WTC11 (cell line): Measurements from ENCODE around the gene MTOR. TPM values are rescaled to one million over a fixed set of nuclear protein-coding genes. Genes with fewer than 3 reads are reported as not detected.

ENCODE experiments used
- ATAC-seq: fragments of 200-7000 bp; cut with Tn5 transposase; 2 replicates; pipeline ENCODE4 v1.10.0; 2021; ENCODE audit warnings: mild to moderate bottlenecking, moderate library complexity
- CTCF ChIA-PET: fragments of 300-600 bp; sonication (Branson Sonifier 250); formaldehyde crosslinking; loops from one replicate; lab custom pipeline; 2021; ENCODE audit warnings: antibody characterized with exemption; lab: Charles Lee
- POLR2A ChIA-PET: fragments of 350-600 bp; sonication (Branson Sonifier 250); formaldehyde crosslinking; loops from one replicate; lab custom pipeline; 2021; ENCODE audit warnings: antibody characterized with exemption; lab: Charles Lee
- DNase-seq: peaks from one replicate; pipeline ENCODE4 v3.0.0; 2021; ENCODE audit warnings: low spot score
- H3K27ac Mint-ChIP-seq: 2 replicates; pipeline ENCODE4 v1.8.0; 2021; ENCODE audit warnings: mixed read lengths
- H3K27me3 Mint-ChIP-seq: 2 replicates; pipeline ENCODE4 v1.8.0; 2021; ENCODE audit warnings: low read depth, mild to moderate bottlenecking, moderate library complexity, mixed read lengths
- H3K36me3 Mint-ChIP-seq: 2 replicates; pipeline ENCODE4 v1.8.0; 2021; ENCODE audit warnings: mixed read lengths
- H3K4me1 Mint-ChIP-seq: 2 replicates; pipeline ENCODE4 v1.8.0; 2022; ENCODE audit warnings: mixed read lengths
- H3K4me3 Mint-ChIP-seq: 2 replicates; pipeline ENCODE4 v1.8.0; 2021; ENCODE audit warnings: mild to moderate bottlenecking, moderate library complexity, mixed read lengths
- H3K9me3 Mint-ChIP-seq: 2 replicates; pipeline ENCODE4 v1.8.0; 2021; ENCODE audit warnings: mixed read lengths
- CREB1 ChIP-seq: sonication (generic); formaldehyde crosslinking; IDR thresholded peaks from 2 replicates; pipeline ENCODE4 v1.8.0; 2023; ENCODE audit warnings: mild to moderate bottlenecking, missing genetic modification reagents
- E2F5 ChIP-seq: sonication (generic); formaldehyde crosslinking; IDR thresholded peaks from 2 replicates; pipeline ENCODE4 v1.8.1; 2022; ENCODE audit warnings: mild to moderate bottlenecking, moderate library complexity, missing genetic modification reagents
- ERG ChIP-seq: fragments of 250-450 bp; sonication (Bioruptor Pico); IDR thresholded peaks from 2 replicates; pipeline ENCODE4 v1.8.0; 2021; ENCODE audit warnings: mild to moderate bottlenecking
- FOXP1 ChIP-seq: sonication (generic); formaldehyde crosslinking; IDR thresholded peaks from 2 replicates; pipeline ENCODE4 v1.8.0; 2022; ENCODE audit warnings: missing genetic modification reagents, mild to moderate bottlenecking, moderate library complexity, borderline replicate concordance
- FOXP4 ChIP-seq: sonication (generic); formaldehyde crosslinking; IDR thresholded peaks from 2 replicates; pipeline ENCODE4 v1.8.0; 2022; ENCODE audit warnings: mild to moderate bottlenecking, missing genetic modification reagents
- GABPB1 ChIP-seq: sonication (generic); formaldehyde crosslinking; IDR thresholded peaks from 2 replicates; pipeline ENCODE4 v1.8.1; 2023; ENCODE audit warnings: mild to moderate bottlenecking, missing genetic modification reagents
- IRF1 ChIP-seq: sonication (generic); formaldehyde crosslinking; IDR thresholded peaks from 2 replicates; pipeline ENCODE4 v1.8.0; 2023; ENCODE audit warnings: missing genetic modification reagents
- IRF2 ChIP-seq: sonication (generic); formaldehyde crosslinking; IDR thresholded peaks from 2 replicates; pipeline ENCODE4 v1.8.0; 2022; ENCODE audit warnings: low read depth, missing genetic modification reagents, borderline replicate concordance
- MLX ChIP-seq: sonication (generic); formaldehyde crosslinking; IDR thresholded peaks from 2 replicates; pipeline ENCODE4 v1.8.1; 2023; ENCODE audit warnings: mild to moderate bottlenecking, missing genetic modification reagents, moderate library complexity
- NFATC4 ChIP-seq: fragments of 250-450 bp; sonication (Bioruptor Pico); IDR thresholded peaks from 2 replicates; pipeline ENCODE4 v1.9.0; 2021; ENCODE audit warnings: mild to moderate bottlenecking
- PREB ChIP-seq: sonication (generic); formaldehyde crosslinking; IDR thresholded peaks from 2 replicates; pipeline ENCODE4 v1.8.1; 2022; ENCODE audit warnings: mild to moderate bottlenecking, missing genetic modification reagents, moderate library complexity, borderline replicate concordance
- SMAD3 ChIP-seq: sonication (generic); formaldehyde crosslinking; IDR thresholded peaks from 2 replicates; pipeline ENCODE4 v1.8.0; 2022; ENCODE audit warnings: missing genetic modification reagents, mild to moderate bottlenecking, borderline replicate concordance
- SMAD4 ChIP-seq: sonication (generic); formaldehyde crosslinking; IDR thresholded peaks from 2 replicates; pipeline ENCODE4 v1.8.0; 2022; ENCODE audit warnings: mild to moderate bottlenecking, missing genetic modification reagents
- ZBTB21 ChIP-seq: sonication (generic); formaldehyde crosslinking; IDR thresholded peaks from 2 replicates; pipeline ENCODE4 v1.8.1; 2023; ENCODE audit warnings: mild to moderate bottlenecking, missing genetic modification reagents, borderline replicate concordance
- ZBTB43 ChIP-seq: sonication (generic); formaldehyde crosslinking; IDR thresholded peaks from 2 replicates; pipeline ENCODE4 v1.8.1; 2023; ENCODE audit warnings: mild to moderate bottlenecking, missing genetic modification reagents
- ZNF219 ChIP-seq: sonication (generic); formaldehyde crosslinking; IDR thresholded peaks from 2 replicates; pipeline ENCODE4 v1.8.0; 2023; ENCODE audit warnings: missing genetic modification reagents, mild to moderate bottlenecking, borderline replicate concordance
- ZNF512 ChIP-seq: sonication (generic); formaldehyde crosslinking; IDR thresholded peaks from 2 replicates; pipeline ENCODE4 v1.8.1; 2022; ENCODE audit warnings: missing genetic modification reagents, borderline replicate concordance
- total RNA-seq: library from RNA; stranded (reverse); gene quantifications from 3 replicates; pipeline ENCODE4 v1.2.3, GENCODE V29; 2021

The MTOR gene
- total RNA-seq, 1 experiment from 2014 or later, result 65.0 TPM

- TF ChIP-seq ZBTB43 (CRISPR knock-in tag) (no peak), ERG (CRISPR knock-in tag) (no peak), CREB1 (no peak), ZBTB21 (CRISPR knock-in tag) (no peak), SMAD4 (CRISPR knock-in tag) (no peak), E2F5 (CRISPR knock-in tag) (no peak), ZNF512 (CRISPR knock-in tag) (no peak)
These were observed 119.0 kb downstream of the MTOR start (continued) for GRCh38 chr1:11143401-11143800.

- Mint-ChIP-seq H3K4me3 (no peak overlapping the region), H3K4me1 (peaks cover 10% of the 10 kb centered on the region), H3K9me3 (no peaks in the 10 kb centered on the region), H3K36me3 (peaks cover 45% of the 10 kb centered on the region), H3K27me3 (no peaks in the 10 kb centered on the region), H3K27ac (no peak overlapping the region)
- TF ChIP-seq GABPB1 (CRISPR knock-in tag), result no peak
- TF ChIP-seq FOXP4, result no peak
- no peak for TF ChIP-seq MLX
- no peak for TF ChIP-seq PREB (CRISPR knock-in tag)
- TF ChIP-seq ZBTB21 (CRISPR knock-in tag), result no peak
- TF ChIP-seq IRF1 (CRISPR knock-in tag), result no peak
- no peak for TF ChIP-seq ZNF219 (CRISPR knock-in tag)
- no peak for TF ChIP-seq SMAD4 (CRISPR knock-in tag)
- TF ChIP-seq IRF2 (CRISPR knock-in tag), result no peak
- TF ChIP-seq ERG (CRISPR knock-in tag), result no peak
- no peak for TF ChIP-seq NFATC4
- TF ChIP-seq ZNF512 (CRISPR knock-in tag), result no peak
- TF ChIP-seq FOXP1 (CRISPR knock-in tag), result no peak
- TF ChIP-seq SMAD3 (CRISPR knock-in tag), result no peak
- DNase-seq (no peak), ATAC-seq (no peak)
- CTCF ChIA-PET, result no interaction called here
- POLR2A ChIA-PET, result no interaction called here
These were observed 119.5 kb downstream of the MTOR start for GRCh38 chr1:11142618-11143391.
